HL-60 (cell line): ENCODE measurements around the gene GRID1.

Experiments
- DNase-seq, 2 experiments: peaks; one replicate each; pipeline ENCODE4 v3.0.0-alpha.2; 2010 to 2020; ENCODE audit warnings: low read depth in 1 of 2, low spot score in 1 of 2
- H3K27ac ChIP-seq: fragments of 250-450 bp; sonication (Bioruptor Pico); replicated peaks from 2 replicates; pipeline ENCODE4 v1.5.1; 2020; ENCODE audit warnings: mild to moderate bottlenecking, moderate library complexity
- H3K27me3 ChIP-seq: fragments of 250-450 bp; sonication (Bioruptor Pico); 2 replicates; pipeline ENCODE4 v1.5.1; 2021; ENCODE audit warnings: mild to moderate bottlenecking, moderate library complexity; ENCODE audit not compliant: insufficient read depth, poor library complexity, severe bottlenecking
- H3K4me3 ChIP-seq: replicated peaks from 2 replicates; pipeline ENCODE4 v1.5.1; 2011; ENCODE audit warnings: mild to moderate bottlenecking, control low read depth, low read length; ENCODE audit not compliant: insufficient read depth
- GABPA ChIP-seq: IDR thresholded peaks from 2 replicates; pipeline ENCODE4 v1.6.1; 2012; ENCODE audit warnings: low read depth
- POLR2AphosphoS5 ChIP-seq: IDR thresholded peaks from 2 replicates; pipeline ENCODE4 v1.6.1; 2012; ENCODE audit warnings: low read depth
- SPI1 ChIP-seq: IDR thresholded peaks from 2 replicates; pipeline ENCODE4 v1.6.1; 2012; ENCODE audit warnings: low read depth, mild to moderate bottlenecking, borderline replicate concordance
- TF ChIP-seq, protein P1 (sequence below): IDR thresholded peaks from one replicate; pipeline ENCODE4 v1.5.1; 2011; ENCODE audit warnings: low read length, control low read depth, inconsistent platforms; ENCODE audit not compliant: insufficient read depth
- TF ChIP-seq, protein P2 (sequence below): IDR thresholded peaks from 2 replicates; pipeline ENCODE4 v1.6.1; 2012; ENCODE audit warnings: low read depth; ENCODE audit not compliant: insufficient replicate concordance

Gene GRID1

DNA sequence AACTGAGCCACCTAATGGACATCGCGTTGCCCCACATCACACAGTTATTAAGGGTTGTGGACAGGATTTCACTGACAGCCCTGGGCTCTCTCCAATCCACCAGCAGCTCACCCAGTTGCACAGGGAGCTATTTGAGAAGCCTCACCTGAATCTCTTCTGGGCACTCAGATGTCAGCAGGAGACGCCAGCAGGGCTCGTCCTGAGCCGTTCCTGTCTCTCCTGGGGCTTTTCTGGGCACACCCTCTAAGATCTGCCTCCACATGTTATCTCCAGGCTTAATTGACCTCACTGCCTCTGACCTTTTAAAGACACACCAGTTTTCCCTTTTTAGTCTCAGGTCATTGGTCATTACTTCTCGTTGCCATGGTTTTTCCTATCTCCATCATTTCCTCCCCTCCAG lies 63.0 kb downstream of the GRID1 start:
- Histone ChIP-seq H3K27me3 (no peaks in the 10 kb centered on the region), H3K27ac (no peak overlapping the region), H3K4me3 (no peak overlapping the region)
- DNase-seq, result no peak
- no peak for TF ChIP-seq GABPA
- no peak for TF ChIP-seq POLR2AphosphoS5
- TF ChIP-seq, protein P1, sequence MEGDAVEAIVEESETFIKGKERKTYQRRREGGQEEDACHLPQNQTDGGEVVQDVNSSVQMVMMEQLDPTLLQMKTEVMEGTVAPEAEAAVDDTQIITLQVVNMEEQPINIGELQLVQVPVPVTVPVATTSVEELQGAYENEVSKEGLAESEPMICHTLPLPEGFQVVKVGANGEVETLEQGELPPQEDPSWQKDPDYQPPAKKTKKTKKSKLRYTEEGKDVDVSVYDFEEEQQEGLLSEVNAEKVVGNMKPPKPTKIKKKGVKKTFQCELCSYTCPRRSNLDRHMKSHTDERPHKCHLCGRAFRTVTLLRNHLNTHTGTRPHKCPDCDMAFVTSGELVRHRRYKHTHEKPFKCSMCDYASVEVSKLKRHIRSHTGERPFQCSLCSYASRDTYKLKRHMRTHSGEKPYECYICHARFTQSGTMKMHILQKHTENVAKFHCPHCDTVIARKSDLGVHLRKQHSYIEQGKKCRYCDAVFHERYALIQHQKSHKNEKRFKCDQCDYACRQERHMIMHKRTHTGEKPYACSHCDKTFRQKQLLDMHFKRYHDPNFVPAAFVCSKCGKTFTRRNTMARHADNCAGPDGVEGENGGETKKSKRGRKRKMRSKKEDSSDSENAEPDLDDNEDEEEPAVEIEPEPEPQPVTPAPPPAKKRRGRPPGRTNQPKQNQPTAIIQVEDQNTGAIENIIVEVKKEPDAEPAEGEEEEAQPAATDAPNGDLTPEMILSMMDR, result no peak
- TF ChIP-seq SPI1, result no peak
- TF ChIP-seq, protein P2, sequence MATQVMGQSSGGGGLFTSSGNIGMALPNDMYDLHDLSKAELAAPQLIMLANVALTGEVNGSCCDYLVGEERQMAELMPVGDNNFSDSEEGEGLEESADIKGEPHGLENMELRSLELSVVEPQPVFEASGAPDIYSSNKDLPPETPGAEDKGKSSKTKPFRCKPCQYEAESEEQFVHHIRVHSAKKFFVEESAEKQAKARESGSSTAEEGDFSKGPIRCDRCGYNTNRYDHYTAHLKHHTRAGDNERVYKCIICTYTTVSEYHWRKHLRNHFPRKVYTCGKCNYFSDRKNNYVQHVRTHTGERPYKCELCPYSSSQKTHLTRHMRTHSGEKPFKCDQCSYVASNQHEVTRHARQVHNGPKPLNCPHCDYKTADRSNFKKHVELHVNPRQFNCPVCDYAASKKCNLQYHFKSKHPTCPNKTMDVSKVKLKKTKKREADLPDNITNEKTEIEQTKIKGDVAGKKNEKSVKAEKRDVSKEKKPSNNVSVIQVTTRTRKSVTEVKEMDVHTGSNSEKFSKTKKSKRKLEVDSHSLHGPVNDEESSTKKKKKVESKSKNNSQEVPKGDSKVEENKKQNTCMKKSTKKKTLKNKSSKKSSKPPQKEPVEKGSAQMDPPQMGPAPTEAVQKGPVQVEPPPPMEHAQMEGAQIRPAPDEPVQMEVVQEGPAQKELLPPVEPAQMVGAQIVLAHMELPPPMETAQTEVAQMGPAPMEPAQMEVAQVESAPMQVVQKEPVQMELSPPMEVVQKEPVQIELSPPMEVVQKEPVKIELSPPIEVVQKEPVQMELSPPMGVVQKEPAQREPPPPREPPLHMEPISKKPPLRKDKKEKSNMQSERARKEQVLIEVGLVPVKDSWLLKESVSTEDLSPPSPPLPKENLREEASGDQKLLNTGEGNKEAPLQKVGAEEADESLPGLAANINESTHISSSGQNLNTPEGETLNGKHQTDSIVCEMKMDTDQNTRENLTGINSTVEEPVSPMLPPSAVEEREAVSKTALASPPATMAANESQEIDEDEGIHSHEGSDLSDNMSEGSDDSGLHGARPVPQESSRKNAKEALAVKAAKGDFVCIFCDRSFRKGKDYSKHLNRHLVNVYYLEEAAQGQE, result no peak

DNA sequence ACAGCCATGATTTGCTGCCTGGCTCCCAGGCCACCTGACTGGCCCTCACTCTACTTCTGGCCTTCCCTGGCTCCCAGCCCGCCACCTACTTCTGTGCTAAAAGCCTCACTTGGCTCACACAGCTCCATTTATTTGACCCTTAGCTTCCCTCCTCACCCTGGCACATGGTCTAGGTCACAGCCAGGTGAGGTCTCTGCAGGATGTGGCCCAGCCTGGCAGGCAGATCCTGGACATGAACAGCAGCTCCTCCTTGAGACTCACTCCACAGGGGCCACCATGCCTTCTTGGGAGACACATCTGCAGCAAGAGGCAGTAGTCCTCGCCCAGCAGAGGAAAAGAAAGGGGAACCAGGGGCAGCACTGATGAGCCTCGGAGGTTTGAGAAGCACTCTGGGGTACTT lies 64.6 kb downstream of the GRID1 start:
- H3K27me3 ChIP-seq, result no peaks in the 10 kb centered on the region
- no peak overlapping the region for H3K27ac ChIP-seq
- no peak overlapping the region for H3K4me3 ChIP-seq
- no peak for DNase-seq
- TF ChIP-seq, protein P1, result no peak
- no peak for TF ChIP-seq GABPA
- no peak for TF ChIP-seq SPI1
- TF ChIP-seq POLR2AphosphoS5, result no peak
- TF ChIP-seq, protein P2, result no peak

DNA sequence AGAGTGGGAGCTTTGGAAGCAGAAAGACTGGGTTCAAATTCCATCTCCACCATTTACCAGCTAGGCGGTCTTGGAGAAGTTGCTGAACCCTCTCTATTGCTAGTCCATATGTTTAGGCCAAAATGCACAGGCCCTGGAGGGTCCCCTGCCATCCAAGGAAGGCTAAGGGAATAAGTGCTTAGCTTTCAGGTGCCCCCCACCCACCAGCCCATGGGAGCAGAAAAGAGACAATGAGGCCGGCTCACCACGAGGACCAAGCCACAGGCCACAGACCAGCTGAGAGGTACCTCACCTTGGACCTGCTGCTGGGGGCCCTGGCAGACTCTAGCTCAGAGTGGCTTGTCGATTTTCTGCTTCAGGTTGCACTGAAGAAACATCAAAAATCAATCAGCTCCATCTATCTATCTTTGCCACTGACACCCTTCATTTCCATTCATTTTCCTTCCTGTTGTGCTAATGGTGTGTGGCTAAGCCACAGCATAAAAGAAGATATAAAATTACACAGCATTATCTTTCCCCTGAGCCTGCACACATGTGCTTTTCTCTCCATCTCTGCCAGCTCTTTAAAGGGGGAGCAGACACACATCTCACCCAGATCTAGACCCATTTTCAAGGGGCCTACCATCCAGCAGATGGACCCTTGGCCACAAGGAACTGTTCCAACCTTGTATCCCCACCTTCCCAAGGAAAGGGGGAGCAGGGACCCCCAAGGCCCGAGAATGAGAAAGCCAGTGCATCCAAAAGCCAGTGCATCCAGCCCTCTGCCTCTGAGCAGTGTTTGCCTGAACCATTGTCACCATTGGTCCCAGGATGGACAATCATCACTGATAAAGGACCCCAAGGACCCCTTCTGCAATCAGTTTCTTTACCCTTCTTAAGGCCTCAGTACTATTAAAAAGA lies 65.4 kb downstream of the GRID1 start:
- TF ChIP-seq SPI1, result no peak
- TF ChIP-seq, protein P2, result no peak
- no peak for TF ChIP-seq POLR2AphosphoS5
- no peak for TF ChIP-seq GABPA
- TF ChIP-seq, protein P1, result no peak
- H3K27me3 ChIP-seq, result no peaks in the 10 kb centered on the region
- no peak for DNase-seq
- no peak overlapping the region for H3K27ac ChIP-seq
- no peak overlapping the region for H3K4me3 ChIP-seq
